MCF 10A (cell line): Measurements from ENCODE around the gene ARSA. TPM values are rescaled to one million over a fixed set of nuclear protein-coding genes. Genes with fewer than 3 reads are reported as not detected.

ENCODE experiments used
- BruUV-seq: library from RNA; stranded (reverse); fragments of 400-500 nt; replicated peaks from 2 replicates; lab custom pipeline; 2021; lab: Mats Ljungman, UMichigan
- CTCF ChIA-PET: fragments of 300-600 bp; sonication (Branson Sonifier 250); formaldehyde crosslinking; extraction: SDS; loops from one replicate; lab custom pipeline; 2021; ENCODE audit warnings: antibody characterized with exemption, inconsistent platforms; lab: Yijun Ruan, JAX
- POLR2A ChIA-PET: fragments of 300-600, 350-650 bp; sonication (Branson Sonifier 250); formaldehyde crosslinking; extraction: SDS; loops from one replicate; lab custom pipeline; 2020; ENCODE audit warnings: antibody characterized with exemption, inconsistent platforms; lab: Yijun Ruan, JAX
- DNase-seq: peaks from one replicate; pipeline ENCODE4 v3.0.0-alpha.2; 2018; ENCODE audit not compliant: unreplicated experiment
- H3K27ac Mint-ChIP-seq: one replicate; pipeline ENCODE4 v1.8.0; 2022; ENCODE audit warnings: mild to moderate bottlenecking, low read depth, mixed read lengths; ENCODE audit not compliant: unreplicated experiment
- H3K27me3 Mint-ChIP-seq: one replicate; pipeline ENCODE4 v1.8.0; 2022; ENCODE audit warnings: mixed read lengths; ENCODE audit not compliant: insufficient read depth, unreplicated experiment
- H3K36me3 Mint-ChIP-seq: one replicate; pipeline ENCODE4 v1.8.0; 2022; ENCODE audit warnings: mild to moderate bottlenecking, moderate library complexity, mixed read lengths; ENCODE audit not compliant: insufficient read depth, unreplicated experiment
- H3K4me1 Mint-ChIP-seq: one replicate; pipeline ENCODE4 v1.8.0; 2022; ENCODE audit warnings: mixed read lengths; ENCODE audit not compliant: insufficient read depth, unreplicated experiment
- H3K4me3 Mint-ChIP-seq: one replicate; pipeline ENCODE4 v1.8.0; 2022; ENCODE audit warnings: mild to moderate bottlenecking, moderate library complexity, mixed read lengths; ENCODE audit not compliant: unreplicated experiment
- H3K9me3 Mint-ChIP-seq: one replicate; pipeline ENCODE4 v1.8.0; 2022; ENCODE audit warnings: mixed read lengths; ENCODE audit not compliant: unreplicated experiment
- intact Hi-C: fragments of 100-400 bp; cut with micrococcal nuclease; formaldehyde crosslinking; loops from 2 replicates; pipeline ENCODE4 v1.14.1; 2022
- total RNA-seq: library from RNA; stranded (reverse); gene quantifications from 2 replicates; pipeline ENCODE4 v1.2.3, GENCODE V29; 2022
- TF ChIP-seq, protein P1 (sequence below): fragments of 200-600 bp; IDR thresholded peaks from one replicate; pipeline ENCODE4 v1.8.0; 2022; ENCODE audit warnings: antibody characterized with exemption, mild to moderate bottlenecking; ENCODE audit not compliant: unreplicated experiment

ARSA gene
- total RNA-seq, 1 experiment from 2014 or later: 22.0 TPM

DNA sequence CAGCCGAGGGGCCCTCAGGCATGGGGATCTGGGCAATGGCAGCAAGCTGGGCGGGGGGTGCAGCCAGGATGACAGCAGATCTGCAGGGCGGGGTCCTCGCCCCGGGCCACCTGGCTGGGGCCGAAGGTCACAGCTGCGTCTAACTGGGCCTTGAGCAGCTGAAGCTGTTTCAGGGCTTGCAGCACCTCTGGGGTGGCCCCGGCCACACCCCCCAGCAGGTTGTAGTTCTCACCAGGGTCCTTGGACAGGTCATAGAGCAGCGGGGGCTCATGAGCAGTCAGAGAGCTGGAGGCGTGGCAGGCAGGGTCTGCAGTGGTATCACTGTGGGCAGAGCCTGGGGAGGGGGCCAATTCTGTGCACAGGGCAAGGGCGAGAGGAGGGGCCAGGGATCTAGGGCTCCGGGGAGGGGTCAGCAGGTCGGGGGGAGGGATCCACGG lies 2.8 kb downstream of the ARSA start:
- intact Hi-C loops: no loop called here
- no peak overlapping the region for H3K27ac Mint-ChIP-seq
- ChIA-PET POLR2A (interaction anchor here (0.7 to 1.2 kb wide), 2 partner anchors 48 to 96 kb away, joined by 3 to 4 read pairs; no protein-coding TSS in a partner anchor), CTCF (interaction anchor here (1.6 to 5.8 kb wide), 2 partner anchors 67 to 97 kb away, joined by 4 to 46 read pairs; no protein-coding TSS in a partner anchor)
- H3K4me1 Mint-ChIP-seq: peaks cover 40% of the 10 kb centered on the region
- H3K9me3 Mint-ChIP-seq: no peaks in the 10 kb centered on the region
- TF ChIP-seq, protein P1, sequence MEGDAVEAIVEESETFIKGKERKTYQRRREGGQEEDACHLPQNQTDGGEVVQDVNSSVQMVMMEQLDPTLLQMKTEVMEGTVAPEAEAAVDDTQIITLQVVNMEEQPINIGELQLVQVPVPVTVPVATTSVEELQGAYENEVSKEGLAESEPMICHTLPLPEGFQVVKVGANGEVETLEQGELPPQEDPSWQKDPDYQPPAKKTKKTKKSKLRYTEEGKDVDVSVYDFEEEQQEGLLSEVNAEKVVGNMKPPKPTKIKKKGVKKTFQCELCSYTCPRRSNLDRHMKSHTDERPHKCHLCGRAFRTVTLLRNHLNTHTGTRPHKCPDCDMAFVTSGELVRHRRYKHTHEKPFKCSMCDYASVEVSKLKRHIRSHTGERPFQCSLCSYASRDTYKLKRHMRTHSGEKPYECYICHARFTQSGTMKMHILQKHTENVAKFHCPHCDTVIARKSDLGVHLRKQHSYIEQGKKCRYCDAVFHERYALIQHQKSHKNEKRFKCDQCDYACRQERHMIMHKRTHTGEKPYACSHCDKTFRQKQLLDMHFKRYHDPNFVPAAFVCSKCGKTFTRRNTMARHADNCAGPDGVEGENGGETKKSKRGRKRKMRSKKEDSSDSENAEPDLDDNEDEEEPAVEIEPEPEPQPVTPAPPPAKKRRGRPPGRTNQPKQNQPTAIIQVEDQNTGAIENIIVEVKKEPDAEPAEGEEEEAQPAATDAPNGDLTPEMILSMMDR: no peak
- H3K36me3 Mint-ChIP-seq: peaks cover 10% of the 10 kb centered on the region
- no peaks in the 10 kb centered on the region for H3K27me3 Mint-ChIP-seq
- no TSS peak for BruUV-seq
- no peak overlapping the region for H3K4me3 Mint-ChIP-seq
- DNase-seq: no peak

- H3K4me3 Mint-ChIP-seq: no peak overlapping the region
- intact Hi-C loops: loop anchor here (5.0 kb wide), 2 partner anchors 117 to 372 kb away; partner anchors contain the start of genes HDAC10, LMF2 and NCAPH2
- TF ChIP-seq, protein P1: no peak
- peaks cover 40% of the 10 kb centered on the region for H3K4me1 Mint-ChIP-seq
- POLR2A ChIA-PET: interaction anchor here (0.7 to 1.2 kb wide), 2 partner anchors 49 to 96 kb away, joined by 3 to 4 read pairs; no protein-coding TSS in a partner anchor
- H3K27me3 Mint-ChIP-seq: no peaks in the 10 kb centered on the region
- no peak for DNase-seq
- no TSS peak for BruUV-seq
- CTCF ChIA-PET: interaction anchor here (0.6 to 5.8 kb wide), 4 partner anchors 68 to 152 kb away, joined by 3 to 46 read pairs (median 4); no protein-coding TSS in a partner anchor
- peaks cover 10% of the 10 kb centered on the region for H3K36me3 Mint-ChIP-seq
- no peak overlapping the region for H3K27ac Mint-ChIP-seq
- H3K9me3 Mint-ChIP-seq: no peaks in the 10 kb centered on the region
Measured at GRCh38 chr22:50624347-50625130, 3.4 kb downstream of the ARSA start.

DNA sequence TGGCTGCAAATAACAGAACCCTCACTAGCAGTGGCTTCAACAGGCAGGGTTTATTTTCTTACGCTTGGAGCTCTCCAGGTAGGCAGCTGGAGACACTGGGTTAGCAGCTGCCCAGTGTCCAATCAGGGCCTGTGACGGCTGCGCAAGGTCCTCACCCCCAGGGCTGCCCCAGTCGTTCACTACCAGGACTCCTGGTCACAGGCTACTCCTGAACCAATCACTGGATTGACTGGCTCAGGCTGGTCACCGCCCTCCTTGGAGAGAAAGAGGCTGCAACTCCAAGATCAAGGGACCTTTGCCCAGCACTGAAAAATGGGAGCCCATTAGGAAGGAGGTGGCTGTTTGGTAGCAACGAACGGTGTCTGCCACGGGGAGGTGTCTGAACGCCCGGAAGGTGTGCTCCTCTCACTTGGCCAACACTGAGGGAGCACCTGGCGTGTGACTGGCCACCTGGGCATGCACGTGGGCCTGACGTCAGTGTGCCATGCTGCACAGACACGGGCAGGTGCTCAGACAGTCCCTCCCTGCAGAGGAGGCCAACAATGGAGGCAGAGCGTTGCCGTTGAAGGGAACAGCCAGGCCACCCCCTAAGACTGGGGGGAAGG lies 5.1 kb downstream of the ARSA start:
- intact Hi-C loops: loop anchor here (5.0 kb wide), 2 partner anchors 116 to 371 kb away; partner anchors contain the start of genes HDAC10, LMF2 and NCAPH2
- ChIA-PET POLR2A (interaction anchor here (1.1 to 3.3 kb wide), 10 partner anchors 39 to 379 kb away, joined by 3 to 74 read pairs (median 8); partner anchors contain the start of genes CHKB, LMF2, NCAPH2 and SCO2), CTCF (interaction anchor here (0.6 to 5.8 kb wide), 6 partner anchors 42 to 281 kb away, joined by 3 to 46 read pairs (median 6); no protein-coding TSS in a partner anchor)
- H3K9me3 Mint-ChIP-seq: no peaks in the 10 kb centered on the region
- peaks cover 31% of the 10 kb centered on the region for H3K4me1 Mint-ChIP-seq
- no peaks in the 10 kb centered on the region for H3K27me3 Mint-ChIP-seq
- H3K36me3 Mint-ChIP-seq: peaks cover 10% of the 10 kb centered on the region
- H3K4me3 Mint-ChIP-seq: peak overlapping the region; percentile 68
- peak; percentile 74 for DNase-seq
- peak overlapping the region; percentile 47 for H3K27ac Mint-ChIP-seq
- BruUV-seq: no TSS peak
- TF ChIP-seq, protein P1: no peak
